ENCODE results near the gene CCDC32. TPM values are rescaled to one million over a fixed set of nuclear protein-coding genes. Genes with fewer than 3 reads are reported as not detected.
A peak's percentile ranks its signal among the peaks of the same experiment; 100 is the strongest.

The CCDC32 gene
- total RNA-seq, 3 donors from 2014 or later = 35.0 to 42.3 (median 36.4) TPM

- intact Hi-C loops (cut with DNase I; ENCODE audit: low total_unique reads) = no loop called here
- no peaks in the 10 kb centered on the region for H3K36me3 ChIP-seq
These were observed 14.9 kb downstream of the CCDC32 start for GRCh38 chr15:40549894-40550293.

DNA sequence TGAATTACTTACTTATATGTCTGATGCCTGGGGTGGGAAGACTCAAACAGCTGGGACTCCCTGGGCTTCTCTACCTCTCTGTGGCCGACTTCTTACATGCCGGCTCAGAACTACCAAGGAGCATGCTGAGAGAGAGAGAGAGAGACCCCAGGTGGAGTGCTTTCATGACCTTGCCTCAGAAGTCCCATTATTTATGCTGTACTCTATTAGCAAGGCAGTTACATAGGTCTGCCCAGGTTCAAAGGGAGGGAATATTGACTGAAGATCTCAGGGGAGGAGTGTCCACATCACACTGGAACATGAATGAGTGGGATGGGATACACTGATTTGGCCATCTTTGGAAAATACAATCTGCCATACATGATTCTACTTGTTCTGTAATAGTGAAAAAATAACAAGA lies 16.2 kb downstream of the CCDC32 start:
- H3K27ac ChIP-seq = no peak overlapping the region
- DNase-seq (ENCODE audit: low spot score in 2 of 2) = no peak
- H3K4me3 ChIP-seq = no peak overlapping the region
- H3K27me3 ChIP-seq = no peaks in the 10 kb centered on the region
- H3K4me1 ChIP-seq = no peaks in the 10 kb centered on the region
- no peak for TF ChIP-seq POLR2A (IDR thresholded peaks at IDR 0.05)
- TF ChIP-seq POLR2AphosphoS5 (IDR thresholded peaks at IDR 0.05) = no peak
- TF ChIP-seq, protein P1, sequence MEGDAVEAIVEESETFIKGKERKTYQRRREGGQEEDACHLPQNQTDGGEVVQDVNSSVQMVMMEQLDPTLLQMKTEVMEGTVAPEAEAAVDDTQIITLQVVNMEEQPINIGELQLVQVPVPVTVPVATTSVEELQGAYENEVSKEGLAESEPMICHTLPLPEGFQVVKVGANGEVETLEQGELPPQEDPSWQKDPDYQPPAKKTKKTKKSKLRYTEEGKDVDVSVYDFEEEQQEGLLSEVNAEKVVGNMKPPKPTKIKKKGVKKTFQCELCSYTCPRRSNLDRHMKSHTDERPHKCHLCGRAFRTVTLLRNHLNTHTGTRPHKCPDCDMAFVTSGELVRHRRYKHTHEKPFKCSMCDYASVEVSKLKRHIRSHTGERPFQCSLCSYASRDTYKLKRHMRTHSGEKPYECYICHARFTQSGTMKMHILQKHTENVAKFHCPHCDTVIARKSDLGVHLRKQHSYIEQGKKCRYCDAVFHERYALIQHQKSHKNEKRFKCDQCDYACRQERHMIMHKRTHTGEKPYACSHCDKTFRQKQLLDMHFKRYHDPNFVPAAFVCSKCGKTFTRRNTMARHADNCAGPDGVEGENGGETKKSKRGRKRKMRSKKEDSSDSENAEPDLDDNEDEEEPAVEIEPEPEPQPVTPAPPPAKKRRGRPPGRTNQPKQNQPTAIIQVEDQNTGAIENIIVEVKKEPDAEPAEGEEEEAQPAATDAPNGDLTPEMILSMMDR (IDR thresholded peaks at IDR 0.05) = no peak
- no peaks in the 10 kb centered on the region for H3K36me3 ChIP-seq
- intact Hi-C loops (cut with DNase I; ENCODE audit: low total_unique reads) = no loop called here
- H3K9me3 ChIP-seq = no peaks in the 10 kb centered on the region

More at GRCh38 chr15:40549894-40550293, 14.9 kb downstream of the CCDC32 start:
- TF ChIP-seq POLR2A (IDR thresholded peaks at IDR 0.05) (no peak), POLR2AphosphoS5 (IDR thresholded peaks at IDR 0.05) (no peak)
- TF ChIP-seq, protein P1 (IDR thresholded peaks at IDR 0.05) = no peak
- no peaks in the 10 kb centered on the region for H3K4me1 ChIP-seq
- H3K4me3 ChIP-seq = no peak overlapping the region
- H3K27me3 ChIP-seq = no peaks in the 10 kb centered on the region
- H3K9me3 ChIP-seq = no peaks in the 10 kb centered on the region
- peak in 1 of 2 donors; percentile 55 for DNase-seq (ENCODE audit: low spot score in 2 of 2)
- no peak overlapping the region for H3K27ac ChIP-seq

GRCh38 chr15:40545457-40545856 lies 19.4 kb downstream of the CCDC32 start:
- no peak overlapping the region for H3K27ac ChIP-seq
- H3K27me3 ChIP-seq = no peaks in the 10 kb centered on the region
- no peaks in the 10 kb centered on the region for H3K4me1 ChIP-seq
- no peaks in the 10 kb centered on the region for H3K9me3 ChIP-seq
- H3K36me3 ChIP-seq = no peaks in the 10 kb centered on the region
- no peak overlapping the region for H3K4me3 ChIP-seq
- intact Hi-C loops (cut with DNase I; ENCODE audit: low total_unique reads) = no loop called here
- DNase-seq (ENCODE audit: low spot score in 2 of 2) = no peak
- TF ChIP-seq POLR2A (IDR thresholded peaks at IDR 0.05) (no peak), POLR2AphosphoS5 (IDR thresholded peaks at IDR 0.05) (no peak)
- TF ChIP-seq, protein P1 (IDR thresholded peaks at IDR 0.05) = no peak

- H3K4me1 ChIP-seq = no peaks in the 10 kb centered on the region
These were observed 21.1 kb downstream of the CCDC32 start for GRCh38 chr15:40543631-40544294.

DNA sequence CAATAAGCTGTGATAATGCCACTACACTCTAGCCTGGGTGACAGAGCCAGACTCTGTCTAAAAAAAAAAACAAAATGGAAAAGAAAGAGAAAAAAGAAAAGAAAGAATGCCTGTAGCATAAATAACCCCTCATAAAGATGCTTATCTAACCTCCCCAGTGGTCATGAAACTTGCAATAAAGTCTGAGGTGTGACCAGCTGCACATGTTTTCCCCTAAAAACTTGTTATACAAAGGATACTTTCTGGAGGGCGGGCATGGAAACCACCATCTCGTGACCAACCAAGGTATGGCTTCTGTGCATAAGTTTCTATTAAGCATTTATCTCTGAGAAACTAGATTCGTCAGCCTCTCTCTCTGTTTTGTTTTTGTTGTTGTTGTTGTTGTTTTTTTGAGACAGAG lies 21.8 kb downstream of the CCDC32 start:
- H3K36me3 ChIP-seq = no peaks in the 10 kb centered on the region
- DNase-seq (ENCODE audit: low spot score in 2 of 2) = no peak
- no peak overlapping the region for H3K4me3 ChIP-seq
- no peaks in the 10 kb centered on the region for H3K9me3 ChIP-seq
- H3K4me1 ChIP-seq = no peaks in the 10 kb centered on the region
- no peak overlapping the region for H3K27ac ChIP-seq
- no peak for TF ChIP-seq POLR2A (IDR thresholded peaks at IDR 0.05)
- no peak for TF ChIP-seq POLR2AphosphoS5 (IDR thresholded peaks at IDR 0.05)
- TF ChIP-seq, protein P1 (IDR thresholded peaks at IDR 0.05) = no peak
- intact Hi-C loops (cut with DNase I; ENCODE audit: low total_unique reads) = no loop called here
- no peaks in the 10 kb centered on the region for H3K27me3 ChIP-seq

More at GRCh38 chr15:40543631-40544294, 21.1 kb downstream of the CCDC32 start:
- Histone ChIP-seq H3K27me3 (no peaks in the 10 kb centered on the region), H3K9me3 (no peaks in the 10 kb centered on the region), H3K27ac (no peak overlapping the region), H3K36me3 (no peaks in the 10 kb centered on the region), H3K4me3 (no peak overlapping the region)
- intact Hi-C loops (cut with DNase I; ENCODE audit: low total_unique reads) = no loop called here
- DNase-seq (ENCODE audit: low spot score in 2 of 2) = no peak
- TF ChIP-seq POLR2A (IDR thresholded peaks at IDR 0.05) (no peak), POLR2AphosphoS5 (IDR thresholded peaks at IDR 0.05) (no peak)
- TF ChIP-seq, protein P1 (IDR thresholded peaks at IDR 0.05) = no peak

Data from breast epithelium (tissue), 4 donors.